Measurements from ENCODE around the gene WDR7. TPM values are rescaled to one million over a fixed set of nuclear protein-coding genes. Genes with fewer than 3 reads are reported as not detected.

WDR7 gene
- total RNA-seq, 6 experiments from 2014 or later = 10.4 to 18.8 (median 15.3) TPM

GRCh38 chr18:56936457-56936856 is 285.3 kb downstream of the WDR7 start:
- 100% methylated on average over 1 of the region's 1 CpG for WGBS (ENCODE audit: insufficient coverage, low coverage, low lambda C conversion rate, missing lambda C conversion rate)
- Histone ChIP-seq H3K9me3 (no peaks in the 10 kb centered on the region), H3K27ac (no peak overlapping the region), H3K4me3 (no peak overlapping the region), H3K36me3 (no peaks in the 10 kb centered on the region), H3K27me3 (no peaks in the 10 kb centered on the region), H3K4me1 (no peaks in the 10 kb centered on the region)
- no peak for DNase-seq
- ATAC-seq = no peak
- intact Hi-C loops (cut with DNase I) = no loop called here
- TF ChIP-seq POLR2A (IDR thresholded peaks at IDR 0.05) (no peak), CTCF (IDR thresholded peaks at IDR 0.05) (no peak)

- intact Hi-C loops (cut with DNase I) = no loop called here
- Histone ChIP-seq H3K27ac (no peak overlapping the region), H3K36me3 (no peaks in the 10 kb centered on the region), H3K9me3 (no peaks in the 10 kb centered on the region), H3K27me3 (no peaks in the 10 kb centered on the region), H3K4me3 (no peak overlapping the region), H3K4me1 (no peaks in the 10 kb centered on the region)
- no peak for ATAC-seq
- 74% methylated on average over 3 of the region's 3 CpGs for WGBS (ENCODE audit: insufficient coverage, low coverage, low lambda C conversion rate, missing lambda C conversion rate)
- no peak for DNase-seq
- TF ChIP-seq POLR2A (IDR thresholded peaks at IDR 0.05) = no peak
- no peak for TF ChIP-seq CTCF (IDR thresholded peaks at IDR 0.05)
Measured at GRCh38 chr18:56937874-56938430, 286.8 kb downstream of the WDR7 start.

- DNase-seq = no peak
- ATAC-seq = no peak
- no peak for TF ChIP-seq CTCF (IDR thresholded peaks at IDR 0.05)
- TF ChIP-seq POLR2A (IDR thresholded peaks at IDR 0.05) = no peak
- Histone ChIP-seq H3K27ac (no peak overlapping the region), H3K4me3 (no peak overlapping the region), H3K4me1 (peaks cover 0 to 4% (median 0%) of the 10 kb centered on the region in 4 donors), H3K9me3 (no peaks in the 10 kb centered on the region), H3K36me3 (peaks cover 0 to under 1% (median 0%) of the 10 kb centered on the region in 4 donors), H3K27me3 (no peaks in the 10 kb centered on the region)
- 80% methylated on average over 4 of the region's 4 CpGs for WGBS (ENCODE audit: insufficient coverage, low coverage, low lambda C conversion rate, missing lambda C conversion rate)
- intact Hi-C loops (cut with DNase I) = no loop called here
Measured at GRCh38 chr18:56945171-56946083, 294.3 kb downstream of the WDR7 start.

DNA sequence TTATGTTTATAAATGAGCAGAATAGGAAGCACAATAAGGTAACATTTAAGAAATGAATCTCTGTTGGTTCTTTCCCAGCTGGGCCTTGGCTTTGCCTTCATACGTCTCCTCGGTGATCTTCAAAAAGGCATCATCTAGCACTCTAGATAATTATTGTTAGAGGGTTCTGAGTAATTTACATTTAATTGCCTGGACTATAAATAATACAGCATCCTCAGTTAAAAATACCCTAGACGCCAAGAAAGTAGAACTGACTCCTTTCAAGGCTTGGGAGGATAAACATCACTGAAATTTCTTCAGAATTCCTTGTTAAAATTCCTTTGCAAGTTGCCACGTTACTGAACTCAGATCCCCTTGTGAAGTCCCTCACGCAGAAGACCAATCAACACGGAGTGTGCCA is 296.1 kb downstream of the WDR7 start:
- 98% methylated on average over 6 of the region's 6 CpGs for WGBS (ENCODE audit: insufficient coverage, low coverage, low lambda C conversion rate, missing lambda C conversion rate)
- H3K27me3 ChIP-seq = no peaks in the 10 kb centered on the region
- no peak overlapping the region for H3K4me3 ChIP-seq
- intact Hi-C loops (cut with DNase I) = no loop called here
- H3K9me3 ChIP-seq = no peaks in the 10 kb centered on the region
- H3K4me1 ChIP-seq = peaks cover 0 to 4% (median 0%) of the 10 kb centered on the region in 4 donors
- ATAC-seq (no peak), DNase-seq (no peak)
- peaks cover 0 to 1% (median 0%) of the 10 kb centered on the region in 4 donors for H3K36me3 ChIP-seq
- no peak overlapping the region for H3K27ac ChIP-seq
- TF ChIP-seq CTCF (IDR thresholded peaks at IDR 0.05) (no peak), POLR2A (IDR thresholded peaks at IDR 0.05) (no peak)
